Vagina (tissue), 2 donors: Measurements from ENCODE around the gene RAB4A. TPM values are rescaled to one million over a fixed set of nuclear protein-coding genes. Genes with fewer than 3 reads are reported as not detected.

Source experiments
- DNase-seq, 2 donors: peaks; one replicate each; pipeline ENCODE4 v3.0.0-alpha.2; 2017; ENCODE audit errors: extremely low spot score in 2 of 2
- H3K27ac ChIP-seq: fragments of 200-600 bp; sonication (generic); one replicate; pipeline ENCODE4 v1.5.1; 2019
- H3K27me3 ChIP-seq: fragments of 200-600 bp; sonication (generic); one replicate; pipeline ENCODE4 v1.5.1; 2019
- H3K36me3 ChIP-seq, 2 donors: fragments of 200-600 bp; sonication (generic); one replicate each; pipeline ENCODE4 v1.5.1; 2017 to 2019
- H3K4me1 ChIP-seq: fragments of 200-600 bp; sonication (generic); one replicate; pipeline ENCODE4 v1.5.1; 2019
- H3K4me3 ChIP-seq, 2 donors: fragments of 200-600 bp; sonication (generic); 1 replicate in 1 of 2; 2 replicates in 1 of 2; pipeline ENCODE4 v1.5.1; 2016 to 2019
- H3K9me3 ChIP-seq: fragments of 200-600 bp; sonication (generic); one replicate; pipeline ENCODE4 v1.5.1; 2019
- CTCF ChIP-seq, 3 experiments: fragments of 450-650 bp in 2 of 3; fragments of 200-600 bp in 1 of 3; sonication (generic) in 1 of 3; IDR thresholded peaks; one replicate each; pipeline ENCODE4 v1.5.1; 2017 to 2019; ENCODE audit warnings: antibody characterized with exemption in 3 of 3, mild to moderate bottlenecking in 2 of 3, moderate library complexity in 2 of 3
- POLR2A ChIP-seq, 2 donors: fragments of 450-650 bp; IDR thresholded peaks; one replicate each; pipeline ENCODE4 v1.6.1; 2017; ENCODE audit warnings: antibody characterized with exemption in 2 of 2, mild to moderate bottlenecking in 2 of 2, moderate library complexity in 2 of 2
- POLR2AphosphoS5 ChIP-seq, 2 donors: sonication (generic); formaldehyde crosslinking; IDR thresholded peaks; one replicate each; pipeline ENCODE4 v1.9.0; 2017; ENCODE audit warnings: antibody characterized with exemption in 2 of 2, mild to moderate bottlenecking in 2 of 2, low read depth in 1 of 2; ENCODE audit not compliant: insufficient read depth in 1 of 2
- intact Hi-C: fragments of 100-400 bp; cut with DNase I; formaldehyde crosslinking; loops from one replicate; pipeline ENCODE4 v1.15.1; 2023
- total RNA-seq: library from RNA; depleted of rRNA; stranded (reverse); fragments of >200 nt; gene quantifications from one replicate; pipeline ENCODE4 v1.2.3, GENCODE V29; 2016

RAB4A gene
- total RNA-seq, 1 donor from 2014 or later, result 16.5 TPM

GRCh38 chr1:229230140-229230892 lies 40.6 kb upstream of the RAB4A start:
- H3K4me1 ChIP-seq, result peaks cover 44% of the 10 kb centered on the region
- DNase-seq, result peak in 1 of 2 donors; percentile 88
- intact Hi-C loops, result no loop called here
- H3K27ac ChIP-seq, result peak overlapping the region; percentile 61
- H3K9me3 ChIP-seq, result no peaks in the 10 kb centered on the region
- TF ChIP-seq POLR2AphosphoS5 (IDR thresholded peaks at IDR 0.05; ENCODE audit: insufficient read depth in 1 of 2, low read depth in 1 of 2) (peak in 1 of 2 donors; percentile 53), POLR2A (IDR thresholded peaks at IDR 0.05) (no peak)
- H3K4me3 ChIP-seq, result no peak overlapping the region
- H3K27me3 ChIP-seq, result no peaks in the 10 kb centered on the region
- no peaks in the 10 kb centered on the region for H3K36me3 ChIP-seq

DNA sequence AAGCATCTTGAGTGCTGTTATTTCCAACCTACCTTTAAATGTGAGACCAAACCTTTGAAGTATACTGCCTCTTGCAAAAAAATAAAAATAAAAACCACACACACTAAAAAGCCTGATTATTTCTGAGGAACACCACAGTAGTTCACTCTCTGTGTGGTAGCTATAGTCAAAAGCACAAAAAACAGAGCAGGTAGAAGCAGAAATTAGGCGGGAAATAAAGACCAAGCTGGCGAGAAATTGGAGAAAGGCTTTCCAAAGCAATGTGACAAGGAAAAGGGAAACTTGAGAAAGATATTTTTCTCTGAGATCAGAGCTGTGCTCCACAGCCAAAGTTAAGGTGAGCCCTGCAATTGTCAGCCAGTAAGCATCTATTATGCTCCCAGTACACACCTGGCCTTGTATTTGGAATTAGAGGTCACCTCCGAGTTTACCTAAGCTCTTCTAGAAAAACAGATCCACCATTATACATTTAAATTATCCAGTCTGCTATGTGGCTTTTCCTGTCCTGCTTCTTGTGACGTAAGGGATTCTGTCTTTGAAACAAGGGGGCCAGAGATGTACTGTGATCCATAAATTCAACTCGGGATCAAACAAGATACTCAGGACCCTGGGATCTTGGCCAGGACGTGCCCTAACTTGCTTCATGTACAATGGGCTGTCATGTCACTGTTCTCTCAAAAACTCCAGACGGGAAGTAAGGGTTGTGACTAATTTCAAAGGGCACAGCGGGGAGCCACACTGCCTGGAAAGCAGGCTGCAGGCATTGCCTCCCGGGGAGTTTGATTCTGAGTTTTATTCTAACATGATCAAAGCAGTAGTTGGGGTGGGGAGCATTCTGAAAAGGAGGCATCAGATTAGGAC lies 39.8 kb upstream of the RAB4A start:
- intact Hi-C loops, result no loop called here
- DNase-seq, result peak in 1 of 2 donors; percentile 40
- Histone ChIP-seq H3K27ac (peak overlapping the region; percentile 61), H3K4me1 (peaks cover 40% of the 10 kb centered on the region), H3K27me3 (no peaks in the 10 kb centered on the region), H3K9me3 (no peaks in the 10 kb centered on the region), H3K36me3 (no peaks in the 10 kb centered on the region), H3K4me3 (no peak overlapping the region)
- TF ChIP-seq POLR2AphosphoS5 (IDR thresholded peaks at IDR 0.05; ENCODE audit: insufficient read depth in 1 of 2, low read depth in 1 of 2) (peak in 1 of 2 donors; percentile 47), CTCF (IDR thresholded peaks at IDR 0.05) (no peak), POLR2A (IDR thresholded peaks at IDR 0.05) (no peak)

GRCh38 chr1:229231754-229232119 lies 39.2 kb upstream of the RAB4A start:
- intact Hi-C loops, result no loop called here
- TF ChIP-seq POLR2A (IDR thresholded peaks at IDR 0.05) (no peak), CTCF (IDR thresholded peaks at IDR 0.05) (no peak), POLR2AphosphoS5 (IDR thresholded peaks at IDR 0.05; ENCODE audit: insufficient read depth in 1 of 2, low read depth in 1 of 2) (no peak)
- H3K9me3 ChIP-seq, result no peaks in the 10 kb centered on the region
- peak in 1 of 2 donors; percentile 49 for DNase-seq
- H3K36me3 ChIP-seq, result no peaks in the 10 kb centered on the region
- no peak overlapping the region for H3K27ac ChIP-seq
- no peak overlapping the region for H3K4me3 ChIP-seq
- H3K4me1 ChIP-seq, result peaks cover 40% of the 10 kb centered on the region
- no peaks in the 10 kb centered on the region for H3K27me3 ChIP-seq

- Histone ChIP-seq H3K36me3 (no peaks in the 10 kb centered on the region), H3K27me3 (no peaks in the 10 kb centered on the region), H3K4me3 (no peak overlapping the region), H3K27ac (no peak overlapping the region), H3K9me3 (no peaks in the 10 kb centered on the region), H3K4me1 (peaks cover 33% of the 10 kb centered on the region)
- TF ChIP-seq CTCF (IDR thresholded peaks at IDR 0.05) (no peak), POLR2A (IDR thresholded peaks at IDR 0.05) (no peak), POLR2AphosphoS5 (IDR thresholded peaks at IDR 0.05; ENCODE audit: insufficient read depth in 1 of 2, low read depth in 1 of 2) (no peak)
- DNase-seq, result peak in 1 of 2 donors; percentile 77
- intact Hi-C loops, result no loop called here
Measured at GRCh38 chr1:229234870-229235472, 35.9 kb upstream of the RAB4A start.

GRCh38 chr1:229237320-229237719 lies 33.6 kb upstream of the RAB4A start:
- intact Hi-C loops, result no loop called here
- Histone ChIP-seq H3K27ac (no peak overlapping the region), H3K27me3 (no peaks in the 10 kb centered on the region), H3K36me3 (no peaks in the 10 kb centered on the region), H3K4me3 (no peak overlapping the region), H3K4me1 (peaks cover 12% of the 10 kb centered on the region), H3K9me3 (no peaks in the 10 kb centered on the region)
- no peak for TF ChIP-seq POLR2AphosphoS5 (IDR thresholded peaks at IDR 0.05; ENCODE audit: insufficient read depth in 1 of 2, low read depth in 1 of 2)
- no peak for TF ChIP-seq CTCF (IDR thresholded peaks at IDR 0.05)
- no peak for TF ChIP-seq POLR2A (IDR thresholded peaks at IDR 0.05)
- DNase-seq, result no peak
